Measurements from ENCODE around the gene CETN1.

CETN1 gene

DNA sequence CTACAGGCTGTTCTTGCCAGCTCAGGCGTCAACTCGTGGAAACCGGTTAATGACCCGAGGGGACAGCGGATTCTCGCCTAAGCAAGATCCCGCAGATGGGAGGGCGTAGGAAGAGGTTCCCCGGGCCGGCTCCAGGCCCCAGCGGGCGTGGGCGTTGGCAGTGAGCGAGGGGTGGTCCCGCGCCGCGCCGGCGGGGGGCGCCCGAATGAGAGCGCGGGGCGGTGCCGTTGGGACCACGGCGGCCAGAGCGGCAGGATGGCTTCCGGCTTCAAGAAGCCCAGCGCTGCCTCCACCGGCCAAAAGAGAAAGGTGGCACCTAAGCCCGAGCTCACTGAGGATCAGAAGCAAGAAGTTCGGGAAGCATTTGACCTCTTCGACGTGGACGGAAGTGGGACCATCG lies at the start of gene CETN1:
Gene CETN1 (plus strand): TSS at position 227 of the 400 bp plus-strand sequence. CDS start 29 bp downstream, at position 256.
- H2AFZ ChIP-seq (ENCODE audit: low read depth, low read length), result no peak within 1 kb of the TSS

GRCh38 chr18:532018-532417 lies 48.2 kb upstream of the CETN1 start:
- no peak overlapping the region for H3K4me3 ChIP-seq (ENCODE audit: low read depth in 1 of 2, low read length in 2 of 2)
- no peak overlapping the region for H3K27ac ChIP-seq (ENCODE audit: low read length)
- ATAC-seq (ENCODE audit: insufficient read depth, low read depth) (no peak), DNase-seq (no peak)
- no peaks in the 10 kb centered on the region for H3K27me3 ChIP-seq (ENCODE audit: insufficient read depth, low read length, poor library complexity)
- H3K36me3 ChIP-seq (ENCODE audit: insufficient read depth, low read length), result no peaks in the 10 kb centered on the region
- H3K4me1 ChIP-seq (ENCODE audit: insufficient read depth, low read length), result no peaks in the 10 kb centered on the region
- no peak overlapping the region; the same call in 1 of the 2 replicates for H2AFZ ChIP-seq (ENCODE audit: low read depth, low read length)
- no peak overlapping the region for H3K4me2 ChIP-seq (ENCODE audit: insufficient read depth, low read length)
- TF ChIP-seq, protein P1, sequence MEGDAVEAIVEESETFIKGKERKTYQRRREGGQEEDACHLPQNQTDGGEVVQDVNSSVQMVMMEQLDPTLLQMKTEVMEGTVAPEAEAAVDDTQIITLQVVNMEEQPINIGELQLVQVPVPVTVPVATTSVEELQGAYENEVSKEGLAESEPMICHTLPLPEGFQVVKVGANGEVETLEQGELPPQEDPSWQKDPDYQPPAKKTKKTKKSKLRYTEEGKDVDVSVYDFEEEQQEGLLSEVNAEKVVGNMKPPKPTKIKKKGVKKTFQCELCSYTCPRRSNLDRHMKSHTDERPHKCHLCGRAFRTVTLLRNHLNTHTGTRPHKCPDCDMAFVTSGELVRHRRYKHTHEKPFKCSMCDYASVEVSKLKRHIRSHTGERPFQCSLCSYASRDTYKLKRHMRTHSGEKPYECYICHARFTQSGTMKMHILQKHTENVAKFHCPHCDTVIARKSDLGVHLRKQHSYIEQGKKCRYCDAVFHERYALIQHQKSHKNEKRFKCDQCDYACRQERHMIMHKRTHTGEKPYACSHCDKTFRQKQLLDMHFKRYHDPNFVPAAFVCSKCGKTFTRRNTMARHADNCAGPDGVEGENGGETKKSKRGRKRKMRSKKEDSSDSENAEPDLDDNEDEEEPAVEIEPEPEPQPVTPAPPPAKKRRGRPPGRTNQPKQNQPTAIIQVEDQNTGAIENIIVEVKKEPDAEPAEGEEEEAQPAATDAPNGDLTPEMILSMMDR (IDR thresholded peaks at IDR 0.05; ENCODE audit: borderline replicate concordance, extremely low read depth, low read length, poor library complexity, severe bottlenecking), result no peak
- no peak for TF ChIP-seq EZH2 (IDR thresholded peaks at IDR 0.05; ENCODE audit: borderline replicate concordance, low read depth, low read length, severe bottlenecking)
- H3K9ac ChIP-seq (ENCODE audit: low read depth, low read length), result no peak overlapping the region
- no peaks in the 10 kb centered on the region for H3K9me3 ChIP-seq (ENCODE audit: insufficient read depth, low read length, severe bottlenecking)
- no peaks in the 10 kb centered on the region for H3K79me2 ChIP-seq (ENCODE audit: insufficient read depth, low read length)
- H4K20me1 ChIP-seq (ENCODE audit: insufficient read depth, low read length), result no peaks in the 10 kb centered on the region

More for the DNA sequence above, at the start of gene CETN1:
- Histone ChIP-seq H3K36me3 (ENCODE audit: insufficient read depth, low read length) (no peaks in the 10 kb centered on the region), H3K4me3 (ENCODE audit: low read depth in 1 of 2, low read length in 2 of 2) (no peak within 1 kb of the TSS), H3K27me3 (ENCODE audit: insufficient read depth, low read length, poor library complexity) (peaks cover 3% of the 10 kb centered on the region), H3K9me3 (ENCODE audit: insufficient read depth, low read length, severe bottlenecking) (no peaks in the 10 kb centered on the region), H3K9ac (ENCODE audit: low read depth, low read length) (no peak within 1 kb of the TSS), H3K4me2 (ENCODE audit: insufficient read depth, low read length) (no peak within 1 kb of the TSS), H4K20me1 (ENCODE audit: insufficient read depth, low read length) (no peaks in the 10 kb centered on the region; the same call in 1 of the 2 replicates), H3K4me1 (ENCODE audit: insufficient read depth, low read length) (no peaks in the 10 kb centered on the region), H3K27ac (ENCODE audit: low read length) (no peak within 1 kb of the TSS), H3K79me2 (ENCODE audit: insufficient read depth, low read length) (no peaks in the 10 kb centered on the region)
- TF ChIP-seq EZH2 (IDR thresholded peaks at IDR 0.05; ENCODE audit: borderline replicate concordance, low read depth, low read length, severe bottlenecking), result no peak
- TF ChIP-seq, protein P1 (IDR thresholded peaks at IDR 0.05; ENCODE audit: borderline replicate concordance, extremely low read depth, low read length, poor library complexity, severe bottlenecking), result no peak
- ATAC-seq (ENCODE audit: insufficient read depth, low read depth), result no peak
- no peak for DNase-seq

DNA sequence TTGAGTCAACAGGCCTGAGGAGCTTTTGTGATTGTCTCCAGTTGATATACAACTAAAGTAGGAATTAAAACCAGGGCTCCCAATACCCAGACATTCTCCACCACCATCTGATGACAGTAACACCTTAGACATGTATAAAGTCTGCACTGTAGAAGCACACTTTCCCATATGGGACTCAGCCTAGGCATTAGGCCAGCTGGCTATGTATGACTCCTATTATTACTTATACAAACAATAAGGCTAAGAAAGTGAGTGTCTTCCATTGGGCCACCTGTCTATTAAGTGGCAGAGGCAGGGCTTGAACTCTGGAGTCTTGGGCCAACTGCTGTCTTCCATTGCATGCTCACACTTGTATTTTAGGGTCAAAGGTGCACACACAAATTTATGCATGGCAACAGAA lies 47.5 kb upstream of the CETN1 start:
- no peak for ATAC-seq (ENCODE audit: insufficient read depth, low read depth)
- H2AFZ ChIP-seq (ENCODE audit: low read depth, low read length), result no peak overlapping the region
- H3K4me3 ChIP-seq (ENCODE audit: low read depth in 1 of 2, low read length in 2 of 2), result no peak overlapping the region
- no peaks in the 10 kb centered on the region for H3K27me3 ChIP-seq (ENCODE audit: insufficient read depth, low read length, poor library complexity)
- no peaks in the 10 kb centered on the region for H4K20me1 ChIP-seq (ENCODE audit: insufficient read depth, low read length)
- no peak for DNase-seq
- H3K4me2 ChIP-seq (ENCODE audit: insufficient read depth, low read length), result no peak overlapping the region
- no peaks in the 10 kb centered on the region for H3K36me3 ChIP-seq (ENCODE audit: insufficient read depth, low read length)
- H3K79me2 ChIP-seq (ENCODE audit: insufficient read depth, low read length), result no peaks in the 10 kb centered on the region
- TF ChIP-seq, protein P1 (IDR thresholded peaks at IDR 0.05; ENCODE audit: borderline replicate concordance, extremely low read depth, low read length, poor library complexity, severe bottlenecking), result no peak
- no peak for TF ChIP-seq EZH2 (IDR thresholded peaks at IDR 0.05; ENCODE audit: borderline replicate concordance, low read depth, low read length, severe bottlenecking)
- H3K9me3 ChIP-seq (ENCODE audit: insufficient read depth, low read length, severe bottlenecking), result no peaks in the 10 kb centered on the region
- no peak overlapping the region for H3K27ac ChIP-seq (ENCODE audit: low read length)
- H3K9ac ChIP-seq (ENCODE audit: low read depth, low read length), result no peak overlapping the region
- no peaks in the 10 kb centered on the region for H3K4me1 ChIP-seq (ENCODE audit: insufficient read depth, low read length)
